A549 (cell line): ENCODE results near the gene BNC2.

Experiments used
- CTCF ChIP-seq: fragments of >200 bp; sonication (Bioruptor Twin); formaldehyde crosslinking; IDR thresholded peaks from 3 replicates; pipeline ENCODE4 v1.5.1; 2016
- JUN ChIP-seq, 2 experiments: fragments of >200 bp; sonication (Bioruptor Twin); formaldehyde crosslinking; IDR thresholded peaks; 2 replicates in 1 of 2; 3 replicates in 1 of 2; pipeline ENCODE4 v1.6.1; 2016 to 2017

- TF ChIP-seq CTCF (no peak), JUN (IDR thresholded peaks at IDR 0.05) (no peak)
Measured at GRCh38 chr9:16484744-16485143, 385.7 kb downstream of the BNC2 start.
